IPS-18a (cell line): ENCODE measurements around the gene ABHD4.

Experiments used
- H3K27ac ChIP-seq: one replicate; pipeline ENCODE4 v1.5.1; 2013; ENCODE audit warnings: low read length
- H3K27me3 ChIP-seq: one replicate; pipeline ENCODE4 v1.6.1; 2013; ENCODE audit warnings: mild to moderate bottlenecking, low read length; ENCODE audit not compliant: control insufficient read depth, insufficient read depth
- H3K36me3 ChIP-seq: one replicate; pipeline ENCODE4 v1.6.1; 2013; ENCODE audit warnings: low read depth, low read length; ENCODE audit not compliant: control insufficient read depth
- H3K4me1 ChIP-seq: one replicate; pipeline ENCODE4 v1.6.1; 2013; ENCODE audit warnings: low read depth, low read length; ENCODE audit not compliant: control insufficient read depth
- H3K4me3 ChIP-seq: one replicate; pipeline ENCODE4 v1.5.1; 2013; ENCODE audit warnings: low read length
- H3K9ac ChIP-seq: one replicate; pipeline ENCODE4 v1.6.1; 2013; ENCODE audit warnings: mild to moderate bottlenecking, low read length, moderate library complexity
- H3K9me3 ChIP-seq: one replicate; pipeline ENCODE4 v1.6.1; 2013; ENCODE audit warnings: low read depth, low read length; ENCODE audit not compliant: control insufficient read depth

Gene ABHD4

DNA sequence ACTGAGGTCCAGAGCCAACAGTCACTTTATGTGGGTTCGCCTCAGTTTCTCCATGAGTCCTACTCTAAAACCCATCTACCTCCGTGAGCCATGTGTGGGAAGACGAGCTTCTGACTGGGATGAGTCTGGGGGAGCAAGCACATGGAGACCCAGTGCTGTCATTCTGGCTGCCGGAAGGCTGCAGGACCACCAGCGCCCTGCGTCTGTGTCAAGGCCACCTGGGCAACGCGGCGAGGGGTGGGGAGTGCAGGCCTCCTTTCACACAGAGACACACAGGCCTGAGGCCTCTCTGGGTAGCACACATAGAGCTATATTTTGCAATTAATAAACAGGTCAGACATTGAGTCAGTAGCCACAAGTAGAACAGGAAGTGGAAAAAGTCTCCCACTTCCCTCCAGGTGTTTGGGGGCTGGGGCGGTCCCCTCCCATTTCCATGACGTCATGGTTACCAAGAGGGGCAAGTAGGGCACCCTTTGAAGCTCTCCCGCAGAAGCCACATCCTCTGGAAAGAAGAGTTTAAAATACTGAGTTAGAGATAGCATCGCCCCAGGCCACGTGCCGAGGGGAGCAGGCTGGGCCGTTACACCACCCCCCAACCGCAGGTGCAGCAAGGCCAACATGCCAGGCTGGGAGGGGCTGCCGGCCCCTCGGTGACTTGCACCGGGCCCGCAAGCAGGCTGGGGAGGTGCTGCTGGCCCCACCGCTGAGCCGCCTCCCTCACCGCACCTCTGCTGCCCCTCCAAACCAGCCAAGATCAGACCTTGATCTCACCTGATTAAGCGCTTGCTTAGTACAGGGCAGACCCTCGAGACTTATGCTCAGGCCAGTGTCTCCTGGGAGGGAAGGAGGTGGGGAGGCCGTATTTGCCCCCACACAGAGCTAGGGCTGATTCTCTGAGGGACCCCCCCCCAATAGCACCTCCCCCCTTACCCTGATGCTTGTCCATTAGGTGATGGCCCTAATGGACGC is 41.8 kb upstream of the ABHD4 start:
- H3K36me3 ChIP-seq = no peaks in the 10 kb centered on the region
- no peak overlapping the region for H3K4me3 ChIP-seq
- H3K27me3 ChIP-seq = no peaks in the 10 kb centered on the region
- no peak overlapping the region for H3K9ac ChIP-seq
- H3K4me1 ChIP-seq = peaks cover 21% of the 10 kb centered on the region
- no peaks in the 10 kb centered on the region for H3K9me3 ChIP-seq
- H3K27ac ChIP-seq = peak overlapping the region; percentile 55

DNA sequence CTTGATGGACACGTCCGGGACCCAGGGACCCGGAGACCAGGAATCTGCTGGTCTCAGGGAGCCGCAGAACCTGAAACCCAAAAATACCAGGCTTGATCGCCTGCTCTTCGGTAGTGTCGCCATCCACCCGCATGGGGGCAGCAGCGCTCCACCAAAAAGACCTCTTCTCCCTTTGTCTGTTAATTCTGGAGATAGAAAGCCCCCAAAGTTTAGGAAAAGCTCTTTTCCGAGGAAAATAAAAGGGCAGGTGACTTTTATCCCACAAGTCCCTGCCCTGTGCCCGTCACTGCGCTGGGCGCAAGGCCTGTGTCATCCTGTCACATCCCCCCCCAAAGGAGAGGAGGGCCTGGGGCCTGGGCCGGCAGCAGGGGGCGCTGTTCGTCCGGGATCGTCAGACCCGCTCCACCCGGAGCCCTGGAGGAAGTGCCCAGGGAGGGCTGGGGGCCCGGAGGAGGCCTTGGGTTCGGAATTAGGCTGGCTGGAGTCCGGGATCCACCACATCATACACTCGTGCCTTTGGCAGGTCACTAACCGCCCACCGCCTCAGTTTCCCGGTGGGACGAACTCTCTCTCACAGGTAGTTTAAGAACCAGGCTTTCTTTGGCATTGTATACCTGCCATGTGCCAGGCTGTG is 41.0 kb upstream of the ABHD4 start:
- Histone ChIP-seq H3K27ac (peak overlapping the region; percentile 55), H3K4me3 (no peak overlapping the region)

DNA sequence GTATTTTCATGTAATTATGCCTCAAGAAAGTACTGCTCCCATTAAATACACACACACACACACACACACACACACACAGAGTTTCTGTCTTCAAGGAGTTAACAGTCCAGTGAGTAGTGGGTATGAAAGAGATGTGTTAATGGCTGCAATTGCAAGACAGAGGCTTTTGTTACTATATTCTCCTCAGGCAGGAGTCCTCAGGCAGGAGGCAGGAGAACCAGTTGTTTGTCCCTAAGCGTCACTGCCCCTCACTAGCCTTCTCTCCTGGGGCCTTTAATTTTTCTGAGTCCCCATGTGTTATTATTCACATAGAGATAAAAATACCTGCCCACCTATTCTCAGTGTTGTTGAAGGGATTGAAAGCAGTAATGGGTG is 40.3 kb upstream of the ABHD4 start:
- Histone ChIP-seq H3K36me3 (no peaks in the 10 kb centered on the region), H3K4me1 (peaks cover 14% of the 10 kb centered on the region), H3K9me3 (no peaks in the 10 kb centered on the region), H3K9ac (no peak overlapping the region), H3K4me3 (no peak overlapping the region), H3K27ac (no peak overlapping the region), H3K27me3 (no peaks in the 10 kb centered on the region)

More for the DNA sequence above, 41.0 kb upstream of the ABHD4 start:
- no peaks in the 10 kb centered on the region for H3K36me3 ChIP-seq
- peaks cover 20% of the 10 kb centered on the region for H3K4me1 ChIP-seq
- peak overlapping the region; percentile 25 for H3K9ac ChIP-seq
- H3K27me3 ChIP-seq = no peaks in the 10 kb centered on the region
- H3K9me3 ChIP-seq = no peaks in the 10 kb centered on the region

DNA sequence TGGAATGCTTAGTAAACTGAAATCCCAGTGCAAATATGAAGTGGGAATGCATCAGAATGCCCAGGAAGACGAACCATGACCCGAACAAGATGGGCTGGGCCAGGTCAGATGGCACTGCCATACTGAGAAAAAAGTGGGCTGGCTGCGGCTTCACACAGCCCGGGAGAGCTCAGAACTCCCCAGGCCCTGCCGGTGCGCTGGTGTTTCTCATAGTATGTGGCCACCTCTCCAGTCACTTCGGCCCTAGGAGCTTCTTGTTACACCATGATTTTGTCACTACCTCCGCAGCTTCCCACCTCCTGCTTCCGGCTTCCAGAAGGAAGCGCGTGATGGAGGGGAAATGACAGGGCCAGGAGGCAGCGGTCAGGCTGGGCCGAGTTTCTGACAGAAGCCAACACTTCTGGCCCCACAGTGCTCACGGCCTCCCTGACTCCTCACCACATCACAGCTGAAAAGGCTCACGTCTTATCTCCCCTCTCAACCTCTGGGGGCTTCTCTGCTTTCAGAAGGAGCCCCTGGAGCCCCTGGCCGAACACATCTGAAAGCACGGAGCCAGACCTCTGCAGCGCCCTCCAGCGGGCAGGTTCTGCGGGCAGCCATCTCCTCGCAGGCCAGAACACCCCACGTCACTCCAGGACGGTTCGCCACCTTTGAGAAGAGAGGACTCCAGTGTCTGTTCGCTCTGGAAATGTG is 39.7 kb upstream of the ABHD4 start:
- Histone ChIP-seq H3K4me1 (peaks cover 13% of the 10 kb centered on the region), H3K27ac (no peak overlapping the region), H3K9ac (no peak overlapping the region), H3K9me3 (no peaks in the 10 kb centered on the region), H3K36me3 (no peaks in the 10 kb centered on the region), H3K27me3 (no peaks in the 10 kb centered on the region), H3K4me3 (no peak overlapping the region)

DNA sequence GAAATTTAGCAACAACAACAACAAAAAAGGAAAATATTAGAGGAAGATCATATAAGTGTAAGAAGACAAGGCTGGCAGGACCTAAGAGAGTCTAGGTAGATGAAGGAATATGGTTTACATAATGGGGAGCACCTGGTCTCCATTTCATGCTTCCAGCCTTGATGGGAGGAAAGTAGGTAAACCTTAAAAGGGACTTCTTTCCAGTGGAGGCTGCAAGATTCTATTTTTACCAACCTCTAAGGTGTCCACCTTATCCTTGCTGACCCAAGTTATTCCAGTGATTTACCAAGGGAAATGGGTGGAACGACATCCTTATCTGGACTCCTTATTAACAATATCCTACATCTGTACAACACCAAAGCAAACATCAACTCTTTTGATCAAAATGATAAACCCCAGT is 39.1 kb upstream of the ABHD4 start:
- Histone ChIP-seq H3K9ac (no peak overlapping the region), H3K27ac (no peak overlapping the region), H3K9me3 (no peaks in the 10 kb centered on the region), H3K27me3 (no peaks in the 10 kb centered on the region), H3K4me1 (peaks cover 13% of the 10 kb centered on the region), H3K36me3 (peaks cover 7% of the 10 kb centered on the region), H3K4me3 (no peak overlapping the region)

DNA sequence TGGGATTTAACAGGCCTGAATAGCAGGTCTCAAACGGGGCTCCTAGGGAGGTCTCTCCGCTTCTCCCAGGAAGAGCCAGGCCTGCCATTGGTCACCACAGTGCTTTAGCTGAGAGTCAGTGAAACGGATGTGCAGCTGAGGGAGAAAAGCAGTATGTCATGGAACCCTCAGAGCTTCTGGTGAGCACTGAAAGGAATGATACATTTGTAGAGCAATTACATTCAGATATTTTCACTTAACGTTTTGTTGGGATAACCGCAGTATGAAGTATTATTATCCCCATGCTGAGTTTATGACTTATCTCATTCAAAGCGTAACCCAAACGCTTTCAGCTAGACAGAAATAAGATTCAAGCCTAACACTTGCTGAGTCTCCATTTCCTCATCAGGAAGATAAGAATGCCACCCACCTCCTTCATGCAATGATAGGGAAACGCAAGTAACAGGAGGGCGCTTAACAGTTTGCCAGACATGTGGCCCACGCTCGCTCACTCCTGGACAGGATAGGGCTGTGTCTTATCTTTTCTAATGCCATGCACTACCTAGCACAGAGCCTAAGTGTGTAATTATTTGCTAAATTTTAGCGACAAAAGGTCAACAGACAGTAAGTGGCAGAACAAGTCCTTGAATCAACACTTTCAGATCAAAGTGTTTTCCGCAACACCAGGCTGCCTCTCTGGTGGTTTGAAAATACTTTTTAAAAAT is 37.3 kb upstream of the ABHD4 start:
- Histone ChIP-seq H3K9me3 (no peaks in the 10 kb centered on the region), H3K4me1 (peaks cover 13% of the 10 kb centered on the region), H3K36me3 (peaks cover 20% of the 10 kb centered on the region), H3K9ac (no peak overlapping the region), H3K4me3 (no peak overlapping the region), H3K27ac (no peak overlapping the region), H3K27me3 (no peaks in the 10 kb centered on the region)

DNA sequence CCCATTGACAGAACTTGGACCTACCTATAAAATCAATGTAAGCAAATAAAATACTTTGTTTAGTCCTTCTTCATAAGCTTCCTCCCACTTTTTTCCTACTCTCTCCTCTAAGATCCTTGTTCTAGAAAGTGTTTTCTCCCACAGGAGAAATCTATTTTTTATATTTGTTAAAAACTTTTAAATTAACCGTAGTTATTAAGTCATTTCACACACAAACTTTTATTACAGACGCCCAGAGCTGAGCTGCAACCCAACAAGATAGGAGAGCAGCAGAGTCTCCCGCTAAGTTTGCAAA is 36.8 kb upstream of the ABHD4 start:
- H3K36me3 ChIP-seq = peaks cover 22% of the 10 kb centered on the region
- H3K4me3 ChIP-seq = no peak overlapping the region
- no peaks in the 10 kb centered on the region for H3K27me3 ChIP-seq
- no peak overlapping the region for H3K27ac ChIP-seq
- no peaks in the 10 kb centered on the region for H3K9me3 ChIP-seq
- no peak overlapping the region for H3K9ac ChIP-seq
- H3K4me1 ChIP-seq = peaks cover 13% of the 10 kb centered on the region

DNA sequence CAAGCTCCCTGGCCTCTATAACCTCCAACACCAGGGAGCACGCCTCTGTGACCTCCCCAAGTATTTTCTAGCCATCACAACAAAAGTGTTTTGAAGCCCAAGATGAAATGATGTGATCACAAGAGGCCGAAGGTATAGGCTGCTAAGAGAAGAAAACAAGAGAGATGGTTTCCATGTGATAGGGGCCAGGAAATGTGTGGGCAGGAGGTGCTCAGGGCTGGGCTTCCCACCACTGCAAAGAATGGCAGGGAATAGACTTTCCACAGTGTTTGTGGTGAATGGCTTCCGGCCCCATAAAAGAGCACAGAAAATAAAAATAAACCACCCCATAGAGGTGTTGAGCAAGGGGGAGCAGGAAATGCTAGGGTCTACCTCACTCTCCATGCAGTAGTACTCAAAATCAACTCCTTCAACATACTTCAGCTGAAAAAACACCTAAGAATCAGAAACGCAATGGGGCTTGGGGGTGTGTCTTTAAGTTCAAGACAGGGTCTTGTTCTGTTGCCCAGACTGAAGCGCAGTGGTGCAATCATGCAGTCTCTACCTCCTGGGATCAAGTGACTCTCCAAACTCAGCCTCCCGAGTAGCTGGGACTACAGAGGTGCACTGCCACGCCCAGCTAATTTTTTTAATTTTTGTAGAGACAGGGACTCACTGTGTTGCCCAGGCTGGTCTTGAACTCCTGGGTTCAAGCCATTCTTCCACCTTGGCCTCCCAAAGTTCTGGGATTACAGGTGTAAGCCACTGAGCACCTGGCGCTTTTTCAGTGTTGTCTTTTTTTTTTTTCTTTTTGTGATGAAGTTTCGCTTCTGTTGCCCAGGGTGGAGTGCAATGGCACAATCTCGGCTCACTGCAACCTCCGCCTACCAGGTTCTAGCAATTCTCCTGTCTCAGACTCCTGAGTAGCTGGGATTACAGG is 36.2 kb upstream of the ABHD4 start:
- no peak overlapping the region for H3K27ac ChIP-seq
- no peak overlapping the region for H3K9ac ChIP-seq
- no peaks in the 10 kb centered on the region for H3K27me3 ChIP-seq
- H3K4me3 ChIP-seq = no peak overlapping the region
- peaks cover 13% of the 10 kb centered on the region for H3K4me1 ChIP-seq
- no peaks in the 10 kb centered on the region for H3K9me3 ChIP-seq
- H3K36me3 ChIP-seq = peaks cover 22% of the 10 kb centered on the region

DNA sequence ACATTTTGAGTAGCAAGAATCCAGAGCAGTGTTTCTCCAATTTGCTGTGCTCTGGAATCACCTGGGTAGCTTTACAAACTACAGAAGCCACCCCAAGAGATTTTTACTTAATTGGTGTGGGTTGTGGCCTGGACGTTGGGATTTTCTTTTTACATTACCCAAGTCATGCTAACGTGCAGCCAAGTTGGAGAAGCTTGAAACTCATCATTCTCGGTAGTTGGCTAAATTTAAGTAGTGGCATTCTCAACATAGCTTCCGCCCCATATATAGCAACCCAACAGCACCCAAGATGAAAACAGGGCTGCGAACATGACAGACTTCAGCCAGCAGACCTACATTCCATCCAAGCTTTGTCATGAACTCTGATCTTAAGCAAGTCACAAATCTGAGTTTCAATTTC is 34.1 kb upstream of the ABHD4 start:
- Histone ChIP-seq H3K4me3 (no peak overlapping the region), H3K9ac (no peak overlapping the region), H3K9me3 (no peaks in the 10 kb centered on the region), H3K27ac (no peak overlapping the region), H3K27me3 (no peaks in the 10 kb centered on the region), H3K36me3 (peaks cover 22% of the 10 kb centered on the region), H3K4me1 (peaks cover 5% of the 10 kb centered on the region)

DNA sequence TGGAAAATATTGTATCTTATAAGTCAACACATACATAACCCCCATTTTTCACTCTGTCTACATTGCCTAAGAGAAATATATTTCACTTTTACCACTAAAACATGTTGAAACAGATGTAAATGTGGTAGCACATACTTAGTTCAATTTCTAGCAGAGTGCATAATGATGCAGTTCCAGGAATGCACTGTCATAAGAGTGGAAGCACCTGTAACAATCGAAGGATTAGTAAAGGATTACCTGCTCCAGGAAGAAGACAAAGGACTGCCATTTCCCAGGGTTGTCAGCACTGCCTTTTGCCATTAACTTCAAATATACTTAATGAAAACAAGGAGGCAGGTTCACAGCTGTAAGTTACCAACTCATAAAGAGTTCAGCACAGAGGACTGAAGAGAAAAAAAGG is 33.6 kb upstream of the ABHD4 start:
- Histone ChIP-seq H3K27me3 (no peaks in the 10 kb centered on the region), H3K36me3 (peaks cover 22% of the 10 kb centered on the region), H3K9ac (no peak overlapping the region), H3K4me1 (peaks cover 2% of the 10 kb centered on the region), H3K4me3 (no peak overlapping the region), H3K27ac (no peak overlapping the region), H3K9me3 (no peaks in the 10 kb centered on the region)
